ENCODE results near the gene FOSL1.

Gene FOSL1

DNA sequence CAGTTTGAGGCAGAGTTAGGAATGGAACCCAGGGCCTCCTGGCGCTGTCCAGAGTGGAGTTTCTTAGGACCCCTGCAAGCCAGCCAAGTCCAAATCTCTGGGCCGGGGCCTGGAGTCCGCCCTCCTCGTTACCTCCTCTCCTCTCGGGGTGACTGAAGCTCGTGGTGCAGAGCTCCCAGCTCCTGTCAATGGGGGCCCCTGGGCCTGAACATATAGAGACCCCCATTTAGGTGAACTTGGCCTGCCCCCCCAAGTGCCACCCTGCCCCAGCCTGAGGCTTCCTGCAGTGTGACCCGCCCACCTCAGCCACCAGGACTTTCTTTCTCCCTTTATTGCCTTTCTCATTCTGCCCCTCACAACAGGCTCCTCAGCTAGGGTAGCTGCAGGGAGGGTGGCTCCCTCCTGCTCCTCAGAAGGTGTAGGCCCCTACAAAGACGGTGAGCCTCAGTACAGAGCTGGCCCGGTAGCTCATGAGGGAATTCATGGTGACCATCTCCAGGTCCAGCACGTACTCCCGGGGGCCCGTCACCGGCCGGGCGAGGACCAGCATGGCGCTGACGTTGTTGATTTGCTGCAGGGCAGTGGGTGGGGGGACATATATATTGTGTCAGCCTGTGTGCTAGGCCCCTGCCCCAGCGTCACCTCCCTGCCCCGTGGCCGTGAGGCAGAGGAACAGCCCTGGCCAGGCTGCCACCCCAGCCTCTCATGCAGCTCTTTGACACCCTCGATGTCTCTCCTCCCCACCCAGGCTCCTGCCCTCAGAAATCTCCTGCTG, 33.5 kb downstream of the FOSL1 start:
- H2AFZ ChIP-seq (ENCODE audit: low read depth): no peak overlapping the region
- no peaks in the 10 kb centered on the region for H3K27me3 ChIP-seq (ENCODE audit: insufficient read depth, low read depth)
- H3K4me1 ChIP-seq (ENCODE audit: low read depth, poor library complexity, severe bottlenecking): peaks cover 12% of the 10 kb centered on the region
- H3K9ac ChIP-seq: no peak overlapping the region
- H3K4me2 ChIP-seq: no peak overlapping the region
- TF ChIP-seq, protein P1, sequence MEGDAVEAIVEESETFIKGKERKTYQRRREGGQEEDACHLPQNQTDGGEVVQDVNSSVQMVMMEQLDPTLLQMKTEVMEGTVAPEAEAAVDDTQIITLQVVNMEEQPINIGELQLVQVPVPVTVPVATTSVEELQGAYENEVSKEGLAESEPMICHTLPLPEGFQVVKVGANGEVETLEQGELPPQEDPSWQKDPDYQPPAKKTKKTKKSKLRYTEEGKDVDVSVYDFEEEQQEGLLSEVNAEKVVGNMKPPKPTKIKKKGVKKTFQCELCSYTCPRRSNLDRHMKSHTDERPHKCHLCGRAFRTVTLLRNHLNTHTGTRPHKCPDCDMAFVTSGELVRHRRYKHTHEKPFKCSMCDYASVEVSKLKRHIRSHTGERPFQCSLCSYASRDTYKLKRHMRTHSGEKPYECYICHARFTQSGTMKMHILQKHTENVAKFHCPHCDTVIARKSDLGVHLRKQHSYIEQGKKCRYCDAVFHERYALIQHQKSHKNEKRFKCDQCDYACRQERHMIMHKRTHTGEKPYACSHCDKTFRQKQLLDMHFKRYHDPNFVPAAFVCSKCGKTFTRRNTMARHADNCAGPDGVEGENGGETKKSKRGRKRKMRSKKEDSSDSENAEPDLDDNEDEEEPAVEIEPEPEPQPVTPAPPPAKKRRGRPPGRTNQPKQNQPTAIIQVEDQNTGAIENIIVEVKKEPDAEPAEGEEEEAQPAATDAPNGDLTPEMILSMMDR (conservative IDR thresholded peaks at IDR 0.05; ENCODE audit: low read depth, low read length): no peak
- H4K20me1 ChIP-seq (ENCODE audit: insufficient read depth): no peaks in the 10 kb centered on the region
- H3K36me3 ChIP-seq (ENCODE audit: insufficient read depth): no peaks in the 10 kb centered on the region
- no peak overlapping the region for H3K4me3 ChIP-seq (IDR thresholded peaks at IDR 0.05; ENCODE audit: insufficient read depth, low read depth, low read length)
- H3K79me2 ChIP-seq (ENCODE audit: insufficient read depth, low read depth): peaks cover 12% of the 10 kb centered on the region
- no peak overlapping the region for H3K27ac ChIP-seq

DNA sequence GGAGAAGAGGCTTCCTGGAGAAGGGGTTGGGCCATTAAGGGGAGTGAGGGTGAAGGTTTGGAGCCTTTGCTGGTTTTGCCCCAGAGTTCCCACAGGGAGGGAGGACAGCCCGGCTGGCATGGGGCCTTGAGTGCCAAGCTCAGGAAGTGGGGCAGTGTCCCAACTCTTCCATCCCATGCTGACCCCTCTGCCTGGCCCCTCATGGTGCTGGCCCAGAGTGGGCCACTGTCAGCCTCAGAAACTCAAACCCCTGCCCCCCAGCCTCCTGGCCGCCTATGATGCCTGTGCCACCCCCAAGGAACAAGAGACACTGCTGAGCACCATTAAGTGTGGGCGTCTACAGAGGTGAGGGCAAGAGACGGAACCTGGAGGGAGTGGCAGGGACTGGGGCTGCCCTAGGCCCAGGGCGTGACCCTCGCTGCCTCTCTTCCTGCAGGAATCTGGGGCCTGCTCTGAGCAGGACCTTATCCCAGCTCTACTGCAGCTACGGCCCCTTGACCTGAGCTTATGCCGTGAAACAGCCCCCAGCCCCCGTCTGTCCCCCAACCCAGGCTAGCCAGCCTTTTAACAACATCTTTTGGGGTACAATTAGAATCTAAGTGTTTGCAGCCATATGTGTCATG, 34.5 kb downstream of the FOSL1 start:
- Histone ChIP-seq H2AFZ (ENCODE audit: low read depth) (no peak overlapping the region), H3K4me1 (ENCODE audit: low read depth, poor library complexity, severe bottlenecking) (peaks cover 14% of the 10 kb centered on the region), H3K27me3 (ENCODE audit: insufficient read depth, low read depth) (no peaks in the 10 kb centered on the region), H3K9ac (no peak overlapping the region), H4K20me1 (ENCODE audit: insufficient read depth) (no peaks in the 10 kb centered on the region), H3K4me2 (no peak overlapping the region), H3K27ac (no peak overlapping the region), H3K4me3 (IDR thresholded peaks at IDR 0.05; ENCODE audit: insufficient read depth, low read depth, low read length) (no peak overlapping the region), H3K36me3 (ENCODE audit: insufficient read depth) (no peaks in the 10 kb centered on the region), H3K79me2 (ENCODE audit: insufficient read depth, low read depth) (peaks cover 22% of the 10 kb centered on the region)
- TF ChIP-seq, protein P1 (conservative IDR thresholded peaks at IDR 0.05; ENCODE audit: low read depth, low read length): no peak

DNA sequence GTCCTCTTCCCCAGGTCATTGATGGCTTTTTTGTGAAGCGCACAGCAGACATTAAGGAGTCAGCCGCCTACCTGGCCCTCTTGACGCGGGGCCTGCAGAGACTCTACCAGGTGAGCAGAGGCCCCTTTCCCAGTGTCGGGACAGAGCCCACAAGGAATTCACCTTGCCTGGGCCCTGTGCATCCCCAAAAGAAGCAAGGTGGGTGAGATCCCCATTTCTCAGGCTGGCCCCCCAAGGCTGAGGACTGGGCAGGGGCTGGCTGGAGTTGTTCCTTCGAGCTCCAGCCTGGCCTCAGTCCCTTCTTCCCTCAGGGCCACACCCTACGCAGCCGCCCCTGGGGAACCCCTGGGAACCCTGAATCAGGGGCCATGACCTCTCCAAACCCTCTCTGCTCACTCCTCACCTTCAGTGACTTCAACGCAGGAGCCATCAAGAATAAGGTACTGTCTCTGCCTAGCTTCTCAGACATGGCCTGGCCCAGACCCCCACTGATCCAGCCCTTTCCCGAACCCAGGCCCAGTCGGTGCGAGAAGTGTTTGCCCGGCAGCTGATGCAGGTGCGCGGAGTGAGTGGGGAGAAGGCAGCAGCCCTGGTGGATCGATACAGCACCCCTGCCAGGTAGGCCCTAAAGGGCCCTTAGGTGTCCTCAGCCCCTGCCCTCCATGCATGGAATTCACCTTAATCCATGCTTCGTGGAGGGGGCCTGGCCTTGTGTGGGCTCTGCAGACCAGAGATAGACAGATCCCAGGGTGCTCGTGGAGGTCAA, 35.3 kb downstream of the FOSL1 start:
- H3K27ac ChIP-seq: no peak overlapping the region
- H3K4me3 ChIP-seq (IDR thresholded peaks at IDR 0.05; ENCODE audit: insufficient read depth, low read depth, low read length): no peak overlapping the region
- H3K4me2 ChIP-seq: no peak overlapping the region
- peaks cover 14% of the 10 kb centered on the region for H3K4me1 ChIP-seq (ENCODE audit: low read depth, poor library complexity, severe bottlenecking)
- TF ChIP-seq, protein P1 (conservative IDR thresholded peaks at IDR 0.05; ENCODE audit: low read depth, low read length): no peak
- H3K79me2 ChIP-seq (ENCODE audit: insufficient read depth, low read depth): peaks cover 22% of the 10 kb centered on the region
- no peaks in the 10 kb centered on the region for H3K36me3 ChIP-seq (ENCODE audit: insufficient read depth)
- no peak overlapping the region for H2AFZ ChIP-seq (ENCODE audit: low read depth)
- H3K9ac ChIP-seq: no peak overlapping the region
- no peaks in the 10 kb centered on the region for H4K20me1 ChIP-seq (ENCODE audit: insufficient read depth)
- H3K27me3 ChIP-seq (ENCODE audit: insufficient read depth, low read depth): no peaks in the 10 kb centered on the region

DNA sequence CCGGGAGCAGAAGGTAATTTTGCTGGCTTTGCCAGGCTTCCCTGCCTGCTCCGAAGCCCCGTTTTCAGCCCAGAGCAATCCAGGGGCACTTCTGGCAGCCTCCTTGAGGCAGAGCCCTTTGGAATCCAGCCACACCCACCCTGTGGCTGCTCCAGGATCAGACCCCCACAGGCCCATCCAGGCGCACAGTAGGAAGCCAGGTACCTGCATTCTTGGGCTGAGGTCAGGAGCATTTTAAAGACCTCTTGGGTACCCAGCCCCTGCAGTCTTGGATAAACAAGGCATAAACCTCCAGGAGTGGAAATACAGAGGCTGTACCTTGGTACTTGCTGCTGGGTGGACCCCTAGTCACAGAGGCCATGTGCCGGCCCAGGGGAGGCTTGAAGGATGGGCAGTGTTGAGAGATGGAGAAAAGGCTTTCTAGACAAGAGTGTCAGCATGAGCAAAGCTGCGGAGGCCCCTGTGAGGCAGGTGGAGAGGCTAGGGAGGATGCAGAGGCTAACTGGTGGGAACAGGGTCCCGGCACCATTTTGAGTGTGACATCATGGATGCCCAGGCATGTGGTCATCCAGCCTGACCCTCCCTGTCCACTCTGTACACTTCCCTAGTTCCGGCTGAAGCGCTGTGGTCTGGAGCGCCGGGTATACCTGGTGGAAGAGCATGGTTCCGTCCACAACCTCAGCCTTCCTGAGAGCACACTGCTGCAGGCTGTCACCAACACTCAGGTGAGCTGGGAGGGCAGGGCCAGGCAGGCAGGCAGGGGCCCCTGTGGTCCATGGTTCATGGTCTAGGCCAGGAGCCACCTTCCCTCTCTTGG, 36.1 kb downstream of the FOSL1 start:
- TF ChIP-seq, protein P1 (conservative IDR thresholded peaks at IDR 0.05; ENCODE audit: low read depth, low read length): no peak
- Histone ChIP-seq H3K4me2 (no peak overlapping the region), H3K27ac (no peak overlapping the region), H3K79me2 (ENCODE audit: insufficient read depth, low read depth) (peaks cover 22% of the 10 kb centered on the region), H3K9ac (no peak overlapping the region), H3K4me3 (IDR thresholded peaks at IDR 0.05; ENCODE audit: insufficient read depth, low read depth, low read length) (no peak overlapping the region), H3K4me1 (ENCODE audit: low read depth, poor library complexity, severe bottlenecking) (peaks cover 14% of the 10 kb centered on the region), H2AFZ (ENCODE audit: low read depth) (no peak overlapping the region), H3K27me3 (ENCODE audit: insufficient read depth, low read depth) (no peaks in the 10 kb centered on the region), H3K36me3 (ENCODE audit: insufficient read depth) (no peaks in the 10 kb centered on the region), H4K20me1 (ENCODE audit: insufficient read depth) (no peaks in the 10 kb centered on the region)
